Measurements from ENCODE around the gene SLC4A4.

The SLC4A4 gene

DNA sequence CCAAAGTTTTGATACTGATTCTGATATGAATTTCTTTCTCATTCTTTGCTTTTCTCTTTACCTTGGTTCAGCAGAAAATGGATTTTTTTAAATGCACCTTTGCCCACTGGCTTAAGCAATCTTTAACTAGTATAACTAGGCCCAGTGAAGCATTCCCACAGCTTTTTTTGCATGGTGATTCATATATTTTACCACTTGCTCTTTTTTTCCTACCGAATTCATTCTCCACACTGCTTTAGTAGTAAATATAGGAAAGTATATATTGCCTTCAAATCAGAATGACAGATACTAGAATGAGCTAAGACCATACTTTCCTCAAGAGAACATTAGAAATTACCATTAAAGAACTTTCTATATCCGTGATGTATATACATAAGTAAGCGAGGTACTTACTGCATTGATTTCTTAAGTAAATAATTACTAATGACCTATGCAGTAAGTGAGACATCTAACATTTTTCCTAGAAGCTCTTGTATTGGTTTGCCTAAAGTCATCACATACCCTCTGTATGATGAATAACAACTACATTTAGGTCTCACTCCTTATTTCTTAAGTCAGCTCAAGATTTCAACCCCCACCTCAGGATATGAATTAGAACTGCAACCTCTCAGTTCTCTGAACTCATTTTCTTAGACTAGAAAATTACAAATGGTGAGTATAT is 44.2 kb downstream of the SLC4A4 start:
- H3K4me3 ChIP-seq (replicated peaks; ENCODE audit: low read depth, low read length) = no peak overlapping the region
- DNase-seq (ENCODE audit: low read depth) = no peak
- TF ChIP-seq, protein P1, sequence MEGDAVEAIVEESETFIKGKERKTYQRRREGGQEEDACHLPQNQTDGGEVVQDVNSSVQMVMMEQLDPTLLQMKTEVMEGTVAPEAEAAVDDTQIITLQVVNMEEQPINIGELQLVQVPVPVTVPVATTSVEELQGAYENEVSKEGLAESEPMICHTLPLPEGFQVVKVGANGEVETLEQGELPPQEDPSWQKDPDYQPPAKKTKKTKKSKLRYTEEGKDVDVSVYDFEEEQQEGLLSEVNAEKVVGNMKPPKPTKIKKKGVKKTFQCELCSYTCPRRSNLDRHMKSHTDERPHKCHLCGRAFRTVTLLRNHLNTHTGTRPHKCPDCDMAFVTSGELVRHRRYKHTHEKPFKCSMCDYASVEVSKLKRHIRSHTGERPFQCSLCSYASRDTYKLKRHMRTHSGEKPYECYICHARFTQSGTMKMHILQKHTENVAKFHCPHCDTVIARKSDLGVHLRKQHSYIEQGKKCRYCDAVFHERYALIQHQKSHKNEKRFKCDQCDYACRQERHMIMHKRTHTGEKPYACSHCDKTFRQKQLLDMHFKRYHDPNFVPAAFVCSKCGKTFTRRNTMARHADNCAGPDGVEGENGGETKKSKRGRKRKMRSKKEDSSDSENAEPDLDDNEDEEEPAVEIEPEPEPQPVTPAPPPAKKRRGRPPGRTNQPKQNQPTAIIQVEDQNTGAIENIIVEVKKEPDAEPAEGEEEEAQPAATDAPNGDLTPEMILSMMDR (IDR thresholded peaks at IDR 0.05; ENCODE audit: low read length, missing control alignments) = no peak

GRCh38 chr4:71383984-71384383 is 45.2 kb downstream of the SLC4A4 start:
- TF ChIP-seq, protein P1 (IDR thresholded peaks at IDR 0.05; ENCODE audit: low read length, missing control alignments) = no peak
- no peak overlapping the region for H3K4me3 ChIP-seq (replicated peaks; ENCODE audit: low read depth, low read length)
- no peak for DNase-seq (ENCODE audit: low read depth)

DNA sequence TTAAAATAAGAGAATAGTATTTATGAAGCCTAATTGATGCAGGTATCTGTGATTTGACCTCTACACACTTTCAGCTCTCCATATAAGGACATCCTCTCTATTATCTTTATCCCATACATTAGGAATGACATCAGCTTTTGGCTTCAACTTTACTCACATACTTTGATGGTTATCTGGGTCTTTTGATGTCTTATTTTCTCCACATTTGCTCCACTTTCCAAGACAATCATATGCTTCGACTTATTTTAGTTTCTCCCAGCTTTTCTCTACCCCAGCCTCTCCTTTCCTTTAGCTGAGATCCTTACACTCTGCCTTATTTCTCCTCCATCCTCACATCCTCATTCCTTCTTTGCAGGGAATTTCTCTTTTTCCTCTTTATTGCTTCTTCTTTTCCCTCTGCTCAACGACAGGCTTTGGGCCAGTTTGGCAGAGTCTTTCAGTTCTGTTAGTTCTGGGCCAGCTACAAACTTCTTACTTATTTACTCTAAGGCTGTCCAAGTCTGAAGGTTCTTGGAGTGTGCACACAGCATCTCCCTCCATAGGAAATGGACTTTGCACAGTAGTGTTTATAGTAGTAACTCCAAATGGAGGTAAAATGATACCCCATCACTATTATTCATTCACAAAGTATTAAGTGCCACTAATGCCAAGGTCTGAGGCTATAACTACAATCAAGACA is 50.5 kb downstream of the SLC4A4 start:
- DNase-seq (ENCODE audit: low read depth) = no peak

DNA sequence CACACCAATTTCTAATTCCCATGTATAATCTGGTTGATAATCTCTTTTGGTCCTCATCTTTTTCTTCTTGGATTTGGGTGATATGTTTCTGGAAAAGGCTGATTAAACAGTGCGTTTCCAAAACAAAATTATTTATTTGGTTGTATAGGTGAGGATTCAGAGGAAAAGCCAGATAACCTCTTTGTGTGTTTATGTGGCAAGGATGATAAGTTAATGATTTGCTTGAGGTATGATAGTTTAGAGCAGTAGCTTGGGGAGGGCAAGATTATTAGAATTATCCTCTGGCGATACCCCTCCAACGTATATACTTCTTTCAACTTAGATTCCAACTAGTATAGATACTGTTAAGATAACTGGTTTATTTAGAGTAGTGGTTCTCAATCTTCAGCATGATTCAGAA is 53.3 kb downstream of the SLC4A4 start:
- TF ChIP-seq, protein P1 (IDR thresholded peaks at IDR 0.05; ENCODE audit: low read length, missing control alignments) = no peak
- no peak for DNase-seq (ENCODE audit: low read depth)

More for the DNA sequence above, 50.5 kb downstream of the SLC4A4 start:
- H3K4me3 ChIP-seq (replicated peaks; ENCODE audit: low read depth, low read length) = no peak overlapping the region
- TF ChIP-seq, protein P1 (IDR thresholded peaks at IDR 0.05; ENCODE audit: low read length, missing control alignments) = no peak

DNA sequence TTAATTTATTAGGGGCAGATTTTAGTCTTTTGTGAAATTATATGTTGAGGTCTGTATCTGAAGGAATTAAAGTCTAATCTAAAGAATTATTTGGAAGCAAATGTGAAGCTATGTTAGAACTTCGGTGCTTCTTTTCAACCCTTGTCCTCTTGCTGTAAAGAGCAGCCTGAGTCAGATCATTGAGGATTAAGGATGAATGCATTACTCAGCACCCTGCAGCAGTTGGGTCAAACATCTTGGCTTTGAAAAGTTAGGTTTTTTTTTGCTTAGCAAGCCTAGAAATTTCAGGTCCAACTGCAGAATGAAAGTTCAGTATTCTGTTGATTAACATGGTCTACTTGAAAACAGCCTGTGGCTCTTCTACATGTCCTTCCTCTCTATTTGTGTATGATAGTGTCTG is 57.6 kb downstream of the SLC4A4 start:
- TF ChIP-seq, protein P1 (IDR thresholded peaks at IDR 0.05; ENCODE audit: low read length, missing control alignments) = no peak
- no peak for DNase-seq (ENCODE audit: low read depth)

More for the DNA sequence above, 53.3 kb downstream of the SLC4A4 start:
- no peak overlapping the region for H3K4me3 ChIP-seq (replicated peaks; ENCODE audit: low read depth, low read length)

DNA sequence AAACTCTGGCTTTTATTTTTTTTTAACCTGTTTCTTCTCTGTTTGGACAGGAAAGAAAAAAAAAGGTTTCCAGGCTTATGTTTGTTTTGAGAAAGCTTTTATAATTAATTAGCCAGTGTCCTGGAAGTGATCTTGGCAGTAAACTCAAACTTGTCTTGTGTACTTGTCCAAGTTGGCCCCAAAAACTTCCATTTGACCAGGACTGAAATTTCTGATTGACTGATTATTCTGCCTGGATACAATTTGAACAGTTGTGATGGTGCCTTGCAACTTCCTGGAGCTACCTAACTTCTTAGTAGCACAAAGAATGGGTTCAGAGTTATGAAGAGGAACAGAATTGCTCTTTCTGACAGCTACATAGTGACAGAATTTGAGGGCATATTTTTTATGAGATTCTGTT is 62.0 kb downstream of the SLC4A4 start:
- no peak overlapping the region for H3K4me3 ChIP-seq (replicated peaks; ENCODE audit: low read depth, low read length)
- no peak for DNase-seq (ENCODE audit: low read depth)
- TF ChIP-seq, protein P1 (IDR thresholded peaks at IDR 0.05; ENCODE audit: low read length, missing control alignments) = no peak

More for the DNA sequence above, 57.6 kb downstream of the SLC4A4 start:
- no peak overlapping the region for H3K4me3 ChIP-seq (replicated peaks; ENCODE audit: low read depth, low read length)
